K562 (cell line): ENCODE results near the gene CRACDL. TPM values are rescaled to one million over a fixed set of nuclear protein-coding genes. Genes with fewer than 3 reads are reported as not detected.

ENCODE experiments used
- ATAC-seq: fragments of 200-7000 bp; cut with Tn5 transposase; 3 replicates; pipeline ENCODE4 v1.9.1; 2020; ENCODE audit warnings: moderate library complexity
- BruUV-seq: library from RNA; stranded (reverse); fragments of 400-500 nt; replicated peaks from 2 replicates; lab custom pipeline; 2021; lab: Mats Ljungman, UMichigan
- CTCF ChIA-PET: fragments of 300-600 bp; formaldehyde crosslinking; extraction: SDS; loops from one replicate; lab custom pipeline; 2021; ENCODE audit warnings: low intra/inter-chr PET ratio; lab: Yijun Ruan, JAX
- POLR2A ChIA-PET: fragments of 300-600, 350-650 bp; sonication (Branson Sonifier 250); formaldehyde crosslinking; extraction: SDS; loops from one replicate; lab custom pipeline; 2021; ENCODE audit warnings: antibody characterized with exemption, inconsistent platforms; lab: Yijun Ruan, JAX
- DNase-seq, 4 experiments: peaks; one replicate each; pipeline versions ENCODE4 v3.0.0 to v3.0.0-alpha.2; 2011 to 2018; ENCODE audit warnings: low spot score in 3 of 4, mixed read lengths in 3 of 4; ENCODE audit errors: extremely low read depth in 1 of 4
- FAIRE-seq: peaks from 2 replicates; lab custom pipeline; 2011; peaks lifted over from hg19 to GRCh38; lab: Jason Lieb, UNC
- H2AFZ ChIP-seq: 2 replicates; pipeline ENCODE4 v1.6.0; 2011; ENCODE audit warnings: low read depth, low read length, control low read depth, inconsistent platforms
- H3K27ac ChIP-seq: fragments of 200-600 bp; 3 replicates; pipeline ENCODE4 v1.8.0; 2011; ENCODE audit warnings: low read depth, mild to moderate bottlenecking, control low read depth, inconsistent platforms, low read length, moderate library complexity, mixed read lengths; ENCODE audit errors: extremely low read depth
- H3K27me3 ChIP-seq, 2 experiments: fragments of 300-600 bp in 1 of 2; 2 replicates in 1 of 2; 3 replicates in 1 of 2; pipeline versions ENCODE4 v1.6.0 to v1.8.0; 2011; ENCODE audit warnings: inconsistent platforms in 2 of 2, low read length in 2 of 2, mild to moderate bottlenecking in 1 of 2, mixed read lengths in 1 of 2, moderate library complexity in 1 of 2; ENCODE audit not compliant: control insufficient read depth in 2 of 2, insufficient read depth in 2 of 2
- H3K36me3 ChIP-seq: fragments of 300-600 bp; 3 replicates; pipeline ENCODE4 v1.8.0; 2011; ENCODE audit warnings: mild to moderate bottlenecking, low read length, inconsistent platforms; ENCODE audit not compliant: control insufficient read depth, insufficient read depth
- H3K4me1 ChIP-seq, 2 experiments: fragments of 200-600 bp in 1 of 2; replicated peaks in 1 of 2; 2 replicates in 1 of 2; 3 replicates in 1 of 2; pipeline versions ENCODE4 v1.5.1 to v1.8.0; 2011; ENCODE audit warnings: inconsistent platforms in 2 of 2, low read length in 2 of 2, mild to moderate bottlenecking in 1 of 2, mixed read lengths in 1 of 2, moderate library complexity in 1 of 2; ENCODE audit not compliant: control insufficient read depth in 2 of 2, insufficient read depth in 2 of 2
- H3K4me2 ChIP-seq: 2 replicates; pipeline ENCODE4 v1.6.1; 2011; ENCODE audit warnings: low read length, control low read depth, inconsistent platforms, mixed read lengths; ENCODE audit not compliant: insufficient read depth
- H3K4me3 ChIP-seq: fragments of 200-600 bp; sonication (generic), shearing (Covaris generic); 2 replicates; pipeline ENCODE4 v1.5.1; 2016; ENCODE audit warnings: control low read depth, inconsistent platforms
- H3K79me2 ChIP-seq: fragments of 200-600 bp; 3 replicates; pipeline ENCODE4 v1.8.0; 2011; ENCODE audit warnings: low read length, inconsistent platforms; ENCODE audit not compliant: control insufficient read depth, insufficient read depth
- H3K9ac ChIP-seq, 2 experiments: 2 replicates each; pipeline versions ENCODE4 v1.6.0 to v1.6.1; 2011; ENCODE audit warnings: low read depth in 2 of 2, low read length in 2 of 2, control low read depth in 1 of 2, inconsistent platforms in 1 of 2, mild to moderate bottlenecking in 1 of 2, mixed read lengths in 1 of 2; ENCODE audit not compliant: insufficient read depth in 1 of 2
- H3K9me1 ChIP-seq: one replicate; pipeline ENCODE4 v1.6.0; 2011; ENCODE audit warnings: inconsistent platforms, mild to moderate bottlenecking, low read length, moderate library complexity; ENCODE audit not compliant: control insufficient read depth, insufficient read depth
- H3K9me3 ChIP-seq: replicated peaks from 2 replicates; pipeline ENCODE4 v1.5.1; 2011; ENCODE audit warnings: low read depth, low read length, inconsistent platforms; ENCODE audit not compliant: control insufficient read depth, insufficient read depth
- H4K20me1 ChIP-seq: replicated peaks from 2 replicates; pipeline ENCODE4 v1.6.1; 2011; ENCODE audit warnings: low read length, inconsistent platforms, mixed read lengths; ENCODE audit not compliant: control insufficient read depth, insufficient read depth
- CBX3 ChIP-seq, 2 experiments: IDR thresholded peaks; 1 replicate in 1 of 2; 2 replicates in 1 of 2; pipeline ENCODE4 v1.6.1; 2012; ENCODE audit warnings: inconsistent platforms in 2 of 2, low read length in 2 of 2, borderline replicate concordance in 1 of 2, control low read depth in 1 of 2
- HLTF ChIP-seq: fragments of 450-650 bp; IDR thresholded peaks from 2 replicates; pipeline ENCODE4 v1.6.1; 2016
- HNRNPUL1 ChIP-seq: fragments of 200-400 bp; formaldehyde crosslinking; IDR thresholded peaks from 2 replicates; pipeline ENCODE4 v1.6.1; 2017; ENCODE audit warnings: low read length
- RBM34 ChIP-seq: fragments of 200-400 bp; formaldehyde crosslinking; IDR thresholded peaks from 2 replicates; pipeline ENCODE4 v1.6.1; 2018; ENCODE audit warnings: low read length, borderline replicate concordance; ENCODE audit not compliant: insufficient read depth
- SAFB ChIP-seq: fragments of 200-400 bp; formaldehyde crosslinking; IDR thresholded peaks from 2 replicates; pipeline ENCODE4 v1.6.1; 2017; ENCODE audit warnings: low read depth, low read length, borderline replicate concordance
- U2AF2 ChIP-seq: fragments of 200-400 bp; formaldehyde crosslinking; optimal IDR thresholded peaks from 2 replicates; pipeline ENCODE3; 2017; ENCODE audit warnings: low read depth, mild to moderate bottlenecking, low read length
- ZNF146 ChIP-seq: IDR thresholded peaks from one replicate; pipeline ENCODE4 v1.6.1; 2018; ENCODE audit warnings: missing compliant biosample characterization; ENCODE audit not compliant: unreplicated experiment
- ZNF311 ChIP-seq: fragments of 250-450 bp; sonication (Bioruptor Pico); IDR thresholded peaks from 2 replicates; pipeline ENCODE4 v1.4.0; 2020; ENCODE audit warnings: mild to moderate bottlenecking, moderate library complexity
- WGBS: fragments of 100-300 bp; shearing (Covaris generic); methylation state at CpG from one replicate; pipeline ENCODE4 v1.1.6; 2016; ENCODE audit warnings: low coverage, mixed read lengths; ENCODE audit not compliant: insufficient coverage; ENCODE audit errors: missing lambda C conversion rate; 5-methylcytosine and 5-hydroxymethylcytosine counted together
- in situ Hi-C: fragments of 300-500 bp; cut with MboI; formaldehyde crosslinking; loops from 4 replicates; pipeline ENCODE4 v1.15.0; 2018; ENCODE audit warnings: inconsistent platforms, mixed read lengths
- intact Hi-C: fragments of 100-400 bp; cut with micrococcal nuclease; formaldehyde crosslinking; loops from 2 replicates; pipeline ENCODE4 v1.14.2; 2022
- polyA plus RNA-seq, 8 experiments: library from polyadenylated mRNA; depleted of rRNA in 4 of 8; stranded (reverse) in 5 of 8; unstranded in 3 of 8; fragments of >200 nt; fragmentation: Nextera tagmentation in 2 of 8; fragmentation: Illumina TruSeq in 1 of 8; extraction: Ambion mirVana in 2 of 8; extraction: Trizol in 1 of 8; gene quantifications; 2 replicates each; pipeline versions ENCODE4 v1.2.1 to v1.2.3, GENCODE V29; 2011 to 2014; ENCODE audit warnings: inconsistent platforms in 1 of 8, missing spikeins in 1 of 8
- total RNA-seq, 7 experiments: library from RNA; depleted of rRNA in 6 of 7; stranded (reverse); fragments of >200 nt in 6 of 7; fragmentation: Illumina TruSeq in 2 of 7; extraction: Trizol in 2 of 7; gene quantifications; 2 replicates each; pipeline versions ENCODE4 v1.2.1 to v1.2.3, GENCODE V29; 2011 to 2021; ENCODE audit warnings: low replicate concordance in 1 of 7
- TF ChIP-seq, protein P1 (sequence below): fragments of 250-450 bp; sonication (Bioruptor Pico); IDR thresholded peaks from 2 replicates; pipeline ENCODE4 v1.4.0; 2020; ENCODE audit warnings: borderline replicate concordance

The CRACDL gene
- total and polyA plus RNA-seq, 9 of the 15 experiments (the other 6 are each of a cell fraction or from before 2014, with no cell fraction given) = not detected

DNA sequence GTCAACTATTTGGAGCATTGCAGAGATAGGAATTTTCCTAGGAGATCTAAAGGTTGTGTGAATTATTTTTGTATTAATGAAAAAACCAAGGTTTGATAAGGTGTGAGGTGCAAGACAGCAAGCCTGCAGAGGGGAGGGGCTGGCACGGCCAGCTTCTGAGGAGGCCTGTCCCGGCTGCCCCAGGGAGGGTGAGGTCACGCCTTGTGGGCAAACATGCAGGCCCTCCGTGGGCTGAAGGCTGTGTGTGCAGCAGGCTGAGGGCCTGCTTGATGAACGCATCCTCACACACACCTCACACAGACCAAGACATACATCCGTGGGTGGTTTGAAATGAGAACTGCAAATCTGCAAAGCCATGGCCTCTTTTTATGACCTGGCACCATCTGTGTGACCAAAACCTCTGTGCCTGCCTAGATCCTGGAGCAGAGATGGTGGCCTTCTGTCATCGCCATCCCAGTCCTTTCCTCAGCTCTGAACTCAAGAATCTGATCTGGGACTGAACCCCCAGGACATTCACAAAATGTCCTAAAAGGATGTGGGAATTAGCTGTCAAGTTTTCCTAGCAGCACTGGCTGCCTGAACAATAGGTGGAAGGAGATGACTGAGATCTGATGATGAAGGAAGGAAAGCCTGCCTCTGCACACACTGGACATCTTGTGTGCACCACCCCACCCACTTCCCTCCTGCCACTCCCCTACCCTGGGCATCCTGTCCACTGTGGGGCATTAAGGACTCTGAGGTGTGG lies 102.7 kb downstream of the CRACDL start:
- H2AFZ ChIP-seq = no peak overlapping the region
- no peak overlapping the region for H3K4me2 ChIP-seq
- no peak for DNase-seq
- H3K27me3 ChIP-seq = peaks cover 0 to 26% of the 10 kb centered on the region in 2 experiments; a peak in 2 of 5 replicates
- TF ChIP-seq U2AF2 (no peak), HLTF (no peak), SAFB (no peak), CBX3 (IDR thresholded peaks at IDR 0.05; ENCODE audit: borderline replicate concordance in 1 of 2, low read length in 2 of 2) (no peak), ZNF311 (CRISPR knock-in tag) (no peak), HNRNPUL1 (no peak), ZNF146 (CRISPR knock-in tag) (no peak), RBM34 (no peak)
- TF ChIP-seq, protein P1, sequence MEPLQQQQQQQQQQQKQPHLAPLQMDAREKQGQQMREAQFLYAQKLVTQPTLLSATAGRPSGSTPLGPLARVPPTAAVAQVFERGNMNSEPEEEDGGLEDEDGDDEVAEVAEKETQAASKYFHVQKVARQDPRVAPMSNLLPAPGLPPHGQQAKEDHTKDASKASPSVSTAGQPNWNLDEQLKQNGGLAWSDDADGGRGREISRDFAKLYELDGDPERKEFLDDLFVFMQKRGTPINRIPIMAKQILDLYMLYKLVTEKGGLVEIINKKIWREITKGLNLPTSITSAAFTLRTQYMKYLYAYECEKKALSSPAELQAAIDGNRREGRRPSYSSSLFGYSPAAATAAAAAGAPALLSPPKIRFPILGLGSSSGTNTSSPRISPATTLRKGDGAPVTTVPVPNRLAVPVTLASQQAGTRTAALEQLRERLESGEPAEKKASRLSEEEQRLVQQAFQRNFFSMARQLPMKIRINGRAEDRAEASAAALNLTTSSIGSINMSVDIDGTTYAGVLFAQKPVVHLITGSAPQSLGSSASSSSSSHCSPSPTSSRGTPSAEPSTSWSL (CRISPR knock-in tag) = no peak
- H3K9me1 ChIP-seq = no peaks in the 10 kb centered on the region
- ChIA-PET CTCF (no interaction called here), POLR2A (no interaction called here)
- no peaks in the 10 kb centered on the region for H3K4me1 ChIP-seq
- H3K9ac ChIP-seq = no peak overlapping the region
- 0% methylated on average over 7 of the region's 7 CpGs for WGBS
- no peak for ATAC-seq
- H3K27ac ChIP-seq = no peak overlapping the region
- H3K9me3 ChIP-seq = no peaks in the 10 kb centered on the region
- intact Hi-C loops = loop anchor here (10.0 kb wide), 1 partner anchor 419 kb away; no protein-coding TSS in a partner anchor
- in situ Hi-C loops = loop anchor here (25.0 kb wide), 1 partner anchor 421 kb away; no protein-coding TSS in a partner anchor
- no TSS peak for BruUV-seq
- FAIRE-seq = no peak
- H3K36me3 ChIP-seq = no peaks in the 10 kb centered on the region
- no peaks in the 10 kb centered on the region for H3K79me2 ChIP-seq
- H4K20me1 ChIP-seq = peaks cover 3% of the 10 kb centered on the region; the same call in 1 of the 2 replicates
- no peak overlapping the region for H3K4me3 ChIP-seq
